A549 (cell line): ENCODE measurements around the gene ZCCHC17. TPM values are rescaled to one million over a fixed set of nuclear protein-coding genes. Genes with fewer than 3 reads are reported as not detected.

Source experiments
- ATAC-seq, 2 experiments: fragments of 200-7000 bp in 1 of 2; fragments of >200 bp in 1 of 2; cut with Nextera tagmentation in 1 of 2; cut with Tn5 transposase in 1 of 2; 3 replicates each; pipeline versions ENCODE4 v1.8.0 to v1.9.1; 2018 to 2020; ENCODE audit warnings: mild to moderate bottlenecking in 1 of 2, moderate library complexity in 1 of 2
- CTCF ChIA-PET: fragments of 300-600 bp; sonication (Branson Sonifier 250); formaldehyde crosslinking; extraction: SDS; loops from one replicate; lab custom pipeline; 2021; ENCODE audit warnings: antibody characterized with exemption, inconsistent platforms; lab: Yijun Ruan, JAX
- POLR2A ChIA-PET: fragments of 350-600 bp; formaldehyde crosslinking; extraction: SDS; loops from one replicate; lab custom pipeline; 2021; ENCODE audit warnings: antibody characterized with exemption, inconsistent platforms; lab: Yijun Ruan, JAX
- DNase-seq, 2 experiments: peaks; one replicate each; pipeline versions ENCODE4 v3.0.0 to v3.0.0-alpha.2; 2011 to 2016; ENCODE audit warnings: low read depth in 1 of 2, low spot score in 1 of 2
- FAIRE-seq: peaks from 2 replicates; lab custom pipeline; 2011; peaks lifted over from hg19 to GRCh38; lab: Jason Lieb, UNC
- H3K27ac ChIP-seq, 2 experiments: fragments of >200 bp; sonication (Bioruptor Twin); formaldehyde crosslinking; 3 replicates each; pipeline ENCODE4 v1.5.1; 2016 to 2017
- H3K4me1 ChIP-seq: fragments of >200 bp; sonication (Bioruptor Twin); formaldehyde crosslinking; 3 replicates; pipeline ENCODE4 v1.6.1; 2016
- H3K4me2 ChIP-seq: fragments of >200 bp; sonication (Bioruptor Twin); formaldehyde crosslinking; 3 replicates; pipeline ENCODE4 v1.6.1; 2016
- H3K4me3 ChIP-seq: fragments of >200 bp; sonication (Bioruptor Twin); formaldehyde crosslinking; 3 replicates; pipeline ENCODE4 v1.5.1; 2016
- H3K9me3 ChIP-seq: fragments of >200 bp; sonication (Bioruptor Twin); formaldehyde crosslinking; 3 replicates; pipeline ENCODE4 v1.6.1; 2016
- ATOH8 ChIP-seq: fragments of 250-450 bp; sonication (Bioruptor Pico); IDR thresholded peaks from 2 replicates; pipeline ENCODE4 v1.5.0; 2020; ENCODE audit warnings: low read depth, mild to moderate bottlenecking, moderate library complexity
- BHLHE40 ChIP-seq: IDR thresholded peaks from 2 replicates; pipeline ENCODE4 v1.6.1; 2012; ENCODE audit warnings: low read depth, low read length, inconsistent platforms
- CBX2 ChIP-seq: fragments of 200-600 bp; sonication (generic); IDR thresholded peaks from 2 replicates; pipeline ENCODE4 v1.6.1; 2016; ENCODE audit warnings: low read depth, mild to moderate bottlenecking, borderline replicate concordance
- CBX8 ChIP-seq: fragments of 200-600 bp; sonication (generic); IDR thresholded peaks from 2 replicates; pipeline ENCODE4 v1.6.1; 2016
- CTCF ChIP-seq: fragments of >200 bp; sonication (Bioruptor Twin); formaldehyde crosslinking; IDR thresholded peaks from 3 replicates; pipeline ENCODE4 v1.5.1; 2016
- EHMT2 ChIP-seq: fragments of 200-600 bp; sonication (generic); IDR thresholded peaks from 2 replicates; pipeline ENCODE4 v1.6.1; 2016; ENCODE audit warnings: antibody characterized with exemption, low read depth, mild to moderate bottlenecking, moderate library complexity
- FOSB ChIP-seq: fragments of 250-450 bp; sonication (Bioruptor Pico); IDR thresholded peaks from 2 replicates; pipeline ENCODE4 v1.5.0; 2020; ENCODE audit warnings: mild to moderate bottlenecking, moderate library complexity
- FOSL2 ChIP-seq, 2 experiments: fragments of 450-650 bp in 1 of 2; fragments of >200 bp in 1 of 2; sonication (Bioruptor Twin) in 1 of 2; formaldehyde crosslinking; IDR thresholded peaks; 2 replicates each; pipeline versions ENCODE4 v1.5.0 to v1.6.1; 2016 to 2020; ENCODE audit warnings: mild to moderate bottlenecking in 1 of 2, moderate library complexity in 1 of 2
- GATA3 ChIP-seq: IDR thresholded peaks from 2 replicates; pipeline ENCODE4 v1.6.1; 2012; ENCODE audit warnings: borderline replicate concordance
- HDAC2 ChIP-seq: fragments of 200-600 bp; sonication (generic); IDR thresholded peaks from 2 replicates; pipeline ENCODE4 v1.6.1; 2016
- HMGXB4 ChIP-seq: fragments of 250-450 bp; sonication (Bioruptor Pico); IDR thresholded peaks from 2 replicates; pipeline ENCODE4 v1.5.0; 2021; ENCODE audit warnings: mild to moderate bottlenecking, moderate library complexity, borderline replicate concordance
- HOXA7 ChIP-seq: fragments of 250-450 bp; sonication (Bioruptor Pico); IDR thresholded peaks from 2 replicates; pipeline ENCODE4 v1.5.0; 2020; ENCODE audit warnings: mild to moderate bottlenecking, moderate library complexity
- HOXB13 ChIP-seq: fragments of 250-450 bp; sonication (Bioruptor Pico); IDR thresholded peaks from 2 replicates; pipeline ENCODE4 v1.5.0; 2020; ENCODE audit warnings: low read depth, mild to moderate bottlenecking, moderate library complexity
- KDM1A ChIP-seq: fragments of 200-600 bp; sonication (generic); IDR thresholded peaks from 2 replicates; pipeline ENCODE4 v1.6.1; 2016; ENCODE audit warnings: low read depth, mild to moderate bottlenecking
- KDM5A ChIP-seq: fragments of 200-600 bp; sonication (generic); IDR thresholded peaks from 2 replicates; pipeline ENCODE4 v1.6.1; 2016; ENCODE audit warnings: antibody characterized with exemption, mild to moderate bottlenecking
- NR3C1 ChIP-seq: fragments of >200 bp; sonication (Bioruptor Twin); formaldehyde crosslinking; IDR thresholded peaks from 3 replicates; pipeline ENCODE4 v1.6.1; 2017
- POLR2A ChIP-seq: IDR thresholded peaks from 2 replicates; pipeline ENCODE4 v1.6.1; 2012; ENCODE audit warnings: mild to moderate bottlenecking, low read length
- RAD21 ChIP-seq, 2 experiments: fragments of >200 bp in 1 of 2; sonication (Bioruptor Twin) in 1 of 2; formaldehyde crosslinking in 1 of 2; IDR thresholded peaks in 1 of 2; conservative IDR thresholded peaks in 1 of 2; 2 replicates in 1 of 2; 3 replicates in 1 of 2; pipeline ENCODE4 v1.6.1; 2012 to 2018; ENCODE audit warnings: inconsistent platforms in 1 of 2
- RNF2 ChIP-seq: fragments of 200-600 bp; sonication (generic); IDR thresholded peaks from 2 replicates; pipeline ENCODE4 v1.6.1; 2016; ENCODE audit warnings: low read depth, mild to moderate bottlenecking, antibody characterized with exemption, moderate library complexity, borderline replicate concordance
- SMC3 ChIP-seq: fragments of >200 bp; sonication (Bioruptor Twin); formaldehyde crosslinking; IDR thresholded peaks from 3 replicates; pipeline ENCODE4 v1.6.1; 2018; ENCODE audit warnings: inconsistent platforms
- TP53 ChIP-seq: fragments of 250-450 bp; sonication (Bioruptor Pico); IDR thresholded peaks from 2 replicates; pipeline ENCODE4 v1.5.0; 2021; ENCODE audit warnings: mild to moderate bottlenecking, moderate library complexity
- USF2 ChIP-seq: fragments of 450-650 bp; IDR thresholded peaks from 2 replicates; pipeline ENCODE4 v1.6.1; 2014; ENCODE audit warnings: antibody characterized with exemption
- ZC3H11A ChIP-seq: fragments of 450-650 bp; IDR thresholded peaks from 2 replicates; pipeline ENCODE4 v1.6.1; 2014; ENCODE audit warnings: antibody characterized with exemption, mild to moderate bottlenecking
- ZFP36 ChIP-seq: fragments of 450-650 bp; IDR thresholded peaks from 2 replicates; pipeline ENCODE4 v1.6.1; 2014; ENCODE audit warnings: borderline replicate concordance; ENCODE audit not compliant: partially characterized antibody
- WGBS: methylation state at CpG from one replicate; pipeline ENCODE4 v1.1.6; 2017; ENCODE audit errors: missing lambda C conversion rate; 5-methylcytosine and 5-hydroxymethylcytosine counted together
- polyA plus RNA-seq, 4 experiments: library from polyadenylated mRNA; depleted of rRNA in 3 of 4; stranded (reverse); fragments of >200 nt; fragmentation: RNase III in 1 of 4; extraction: RNeasy Plus Mini Kit Qiagen cat#74134 plus additional on column Dnase treatment in 1 of 4; gene quantifications; 2 replicates in 3 of 4; 3 replicates in 1 of 4; pipeline ENCODE4 v1.2.3, GENCODE V29; 2011 to 2017

Gene ZCCHC17
- polyA plus RNA-seq, 2 of the 4 experiments (the other 2 are of a cell fraction): 28.0 to 34.5 TPM

GRCh38 chr1:31396633-31397351, 100.0 kb downstream of the ZCCHC17 start:
- Histone ChIP-seq H3K4me3 (no peak overlapping the region), H3K4me2 (no peak overlapping the region), H3K27ac (no peak overlapping the region; a peak in 1 of 6 replicates), H3K9me3 (no peaks in the 10 kb centered on the region), H3K4me1 (0 out of 3 replicates have a peak, but pooled peaks cover 5% of the 10 kb centered on the region)
- POLR2A ChIA-PET: no interaction called here
- WGBS: 69% methylated on average over 3 of the region's 3 CpGs
- CTCF ChIA-PET: interaction anchor here (4.3 to 11.3 kb wide), 3 partner anchors 15 to 152 kb away, joined by 49 to 151 read pairs (median 68); partner anchors contain the start of gene SERINC2
- no peak for DNase-seq
- FAIRE-seq: no peak
- no peak for ATAC-seq
- no peak for TF ChIP-seq FOSB (CRISPR knock-in tag)
- 0 out of 3 replicates have a peak, but pooled peaks have one; percentile 16 for TF ChIP-seq SMC3
- TF ChIP-seq CBX2: no peak
- TF ChIP-seq NR3C1: no peak
- no peak for TF ChIP-seq RNF2
- TF ChIP-seq TP53: no peak
- peak in 1 of 2 experiments; percentile 28; a peak in 1 of 5 replicates for TF ChIP-seq RAD21 (conservative IDR thresholded peaks at IDR 0.05 in 1 of 2, IDR thresholded peaks at IDR 0.05 in 1 of 2)
- no peak for TF ChIP-seq HMGXB4 (CRISPR knock-in tag)
- TF ChIP-seq BHLHE40: no peak
- peak; percentile 15; the same call in 2 of the 3 replicates for TF ChIP-seq CTCF
- no peak for TF ChIP-seq CBX8
- no peak for TF ChIP-seq HOXB13 (CRISPR knock-in tag)
- no peak for TF ChIP-seq HOXA7 (CRISPR knock-in tag)
- TF ChIP-seq POLR2A: no peak
- TF ChIP-seq ZFP36: no peak
- no peak for TF ChIP-seq FOSL2 (IDR thresholded peaks at IDR 0.05)
- TF ChIP-seq FOSL2 (CRISPR knock-in tag; IDR thresholded peaks at IDR 0.05): no peak

- DNase-seq (no peak), ATAC-seq (no peak), FAIRE-seq (no peak)
- Histone ChIP-seq H3K27ac (peak overlapping the region in 1 of 2 experiments; percentile 54; a peak in 1 of 6 replicates), H3K9me3 (no peaks in the 10 kb centered on the region), H3K4me2 (0 out of 3 replicates have a peak overlapping the region, but pooled peaks have one; percentile 12), H3K4me1 (0 out of 3 replicates have a peak, but pooled peaks cover 5% of the 10 kb centered on the region), H3K4me3 (no peak overlapping the region)
- no peak for TF ChIP-seq HDAC2
- WGBS: 43% methylated on average over 4 of the region's 4 CpGs
- POLR2A ChIA-PET: no interaction called here
- CTCF ChIA-PET: interaction anchor here (0.7 to 11.3 kb wide), 4 partner anchors 13 to 151 kb away, joined by 3 to 151 read pairs (median 58); partner anchors contain the start of gene SERINC2
Observed at GRCh38 chr1:31397360-31398095, 100.7 kb downstream of the ZCCHC17 start.

GRCh38 chr1:31398246-31398645, 101.4 kb downstream of the ZCCHC17 start:
- peak overlapping the region in 1 of 2 experiments; percentile 54; a peak in 1 of 6 replicates for H3K27ac ChIP-seq
- H3K4me1 ChIP-seq: 0 out of 3 replicates have a peak, but pooled peaks cover 5% of the 10 kb centered on the region
- WGBS: 82% methylated on average over 2 of the region's 2 CpGs
- H3K4me2 ChIP-seq: no peak overlapping the region
- no peak for FAIRE-seq
- H3K9me3 ChIP-seq: no peaks in the 10 kb centered on the region
- ChIA-PET CTCF (interaction anchor here (0.7 to 11.3 kb wide), 4 partner anchors 14 to 150 kb away, joined by 3 to 151 read pairs (median 58); partner anchors contain the start of gene SERINC2), POLR2A (no interaction called here)
- DNase-seq: no peak
- no peak overlapping the region for H3K4me3 ChIP-seq
- ATAC-seq: no peak
- no peak for TF ChIP-seq ZC3H11A
- no peak for TF ChIP-seq EHMT2
- no peak for TF ChIP-seq GATA3
- no peak for TF ChIP-seq RAD21 (conservative IDR thresholded peaks at IDR 0.05 in 1 of 2, IDR thresholded peaks at IDR 0.05 in 1 of 2)
- no peak for TF ChIP-seq ATOH8 (CRISPR knock-in tag)
- no peak for TF ChIP-seq USF2
- no peak for TF ChIP-seq KDM1A
- no peak for TF ChIP-seq FOSB (CRISPR knock-in tag)
- TF ChIP-seq CTCF: no peak
- TF ChIP-seq KDM5A: no peak
